ENCODE measurements around the gene PANX1. TPM values are rescaled to one million over a fixed set of nuclear protein-coding genes. Genes with fewer than 3 reads are reported as not detected.

Gene PANX1
- total RNA-seq, 1 experiment from 2014 or later, result 22.9 TPM

DNA sequence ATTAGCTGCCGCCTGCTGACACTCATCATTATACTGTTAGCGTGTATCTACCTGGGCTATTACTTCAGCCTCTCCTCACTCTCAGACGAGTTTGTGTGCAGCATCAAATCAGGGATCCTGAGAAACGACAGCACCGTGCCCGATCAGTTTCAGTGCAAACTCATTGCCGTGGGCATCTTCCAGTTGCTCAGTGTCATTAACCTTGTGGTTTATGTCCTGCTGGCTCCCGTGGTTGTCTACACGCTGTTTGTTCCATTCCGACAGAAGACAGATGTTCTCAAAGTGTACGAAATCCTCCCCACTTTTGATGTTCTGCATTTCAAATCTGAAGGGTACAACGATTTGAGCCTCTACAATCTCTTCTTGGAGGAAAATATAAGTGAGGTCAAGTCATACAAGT is 51.1 kb downstream of the PANX1 start:
- DNase-seq (ENCODE audit: low spot score) (no peak), ATAC-seq (no peak)
- no peaks in the 10 kb centered on the region for H3K27me3 Mint-ChIP-seq (ENCODE audit: low read depth)
- H3K9me3 Mint-ChIP-seq, result no peaks in the 10 kb centered on the region
- H3K27ac Mint-ChIP-seq, result no peak overlapping the region
- POLR2A ChIA-PET, result no interaction called here
- peaks cover 27% of the 10 kb centered on the region for H3K36me3 Mint-ChIP-seq
- CTCF ChIA-PET, result interaction anchor here (1.6 kb wide), 1 partner anchor 258 kb away, joined by 4 read pairs; no protein-coding TSS in a partner anchor
- TF ChIP-seq RELA (CRISPR knock-in tag; IDR thresholded peaks at IDR 0.05; ENCODE audit: borderline replicate concordance) (no peak), NR2C2 (CRISPR knock-in tag; IDR thresholded peaks at IDR 0.05) (no peak), FOXK1 (CRISPR knock-in tag; IDR thresholded peaks at IDR 0.05) (no peak), MLX (CRISPR knock-in tag; IDR thresholded peaks at IDR 0.05) (no peak)
- TF ChIP-seq, protein P1, sequence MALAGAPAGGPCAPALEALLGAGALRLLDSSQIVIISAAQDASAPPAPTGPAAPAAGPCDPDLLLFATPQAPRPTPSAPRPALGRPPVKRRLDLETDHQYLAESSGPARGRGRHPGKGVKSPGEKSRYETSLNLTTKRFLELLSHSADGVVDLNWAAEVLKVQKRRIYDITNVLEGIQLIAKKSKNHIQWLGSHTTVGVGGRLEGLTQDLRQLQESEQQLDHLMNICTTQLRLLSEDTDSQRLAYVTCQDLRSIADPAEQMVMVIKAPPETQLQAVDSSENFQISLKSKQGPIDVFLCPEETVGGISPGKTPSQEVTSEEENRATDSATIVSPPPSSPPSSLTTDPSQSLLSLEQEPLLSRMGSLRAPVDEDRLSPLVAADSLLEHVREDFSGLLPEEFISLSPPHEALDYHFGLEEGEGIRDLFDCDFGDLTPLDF (CRISPR knock-in tag; IDR thresholded peaks at IDR 0.05), result no peak
- TF ChIP-seq, protein P2, sequence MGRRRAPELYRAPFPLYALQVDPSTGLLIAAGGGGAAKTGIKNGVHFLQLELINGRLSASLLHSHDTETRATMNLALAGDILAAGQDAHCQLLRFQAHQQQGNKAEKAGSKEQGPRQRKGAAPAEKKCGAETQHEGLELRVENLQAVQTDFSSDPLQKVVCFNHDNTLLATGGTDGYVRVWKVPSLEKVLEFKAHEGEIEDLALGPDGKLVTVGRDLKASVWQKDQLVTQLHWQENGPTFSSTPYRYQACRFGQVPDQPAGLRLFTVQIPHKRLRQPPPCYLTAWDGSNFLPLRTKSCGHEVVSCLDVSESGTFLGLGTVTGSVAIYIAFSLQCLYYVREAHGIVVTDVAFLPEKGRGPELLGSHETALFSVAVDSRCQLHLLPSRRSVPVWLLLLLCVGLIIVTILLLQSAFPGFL (CRISPR knock-in tag; IDR thresholded peaks at IDR 0.05; ENCODE audit: borderline replicate concordance), result no peak
- peaks cover 12% of the 10 kb centered on the region for H3K4me1 Mint-ChIP-seq
- no peak overlapping the region for H3K4me3 Mint-ChIP-seq

DNA sequence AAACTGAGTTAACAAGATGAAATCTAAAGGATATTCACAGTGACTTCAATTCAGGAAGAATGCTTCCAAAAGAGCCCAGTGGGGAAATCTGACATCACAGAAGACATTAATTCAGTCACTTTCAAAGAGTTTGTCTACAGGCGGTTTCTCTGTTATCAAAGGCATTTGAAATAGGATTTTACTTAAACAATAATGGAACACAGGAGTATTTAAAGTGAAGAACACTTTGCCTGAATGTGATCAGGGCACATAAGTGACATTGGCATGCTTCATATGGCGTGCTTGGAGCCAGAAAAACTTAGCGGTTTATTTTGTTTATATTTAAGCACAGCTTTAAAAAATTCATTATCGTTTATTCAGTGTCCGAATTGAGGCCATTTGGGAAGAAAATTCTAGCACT is 52.9 kb downstream of the PANX1 start:
- no peaks in the 10 kb centered on the region for H3K9me3 Mint-ChIP-seq
- no peak overlapping the region for H3K27ac Mint-ChIP-seq
- TF ChIP-seq MYBL2 (CRISPR knock-in tag; IDR thresholded peaks at IDR 0.05) (no peak), SOX15 (CRISPR knock-in tag; IDR thresholded peaks at IDR 0.05) (no peak), MXD4 (CRISPR knock-in tag; IDR thresholded peaks at IDR 0.05; ENCODE audit: borderline replicate concordance) (no peak), IRF2 (CRISPR knock-in tag; IDR thresholded peaks at IDR 0.05; ENCODE audit: borderline replicate concordance, low read depth) (no peak)
- TF ChIP-seq, protein P3, sequence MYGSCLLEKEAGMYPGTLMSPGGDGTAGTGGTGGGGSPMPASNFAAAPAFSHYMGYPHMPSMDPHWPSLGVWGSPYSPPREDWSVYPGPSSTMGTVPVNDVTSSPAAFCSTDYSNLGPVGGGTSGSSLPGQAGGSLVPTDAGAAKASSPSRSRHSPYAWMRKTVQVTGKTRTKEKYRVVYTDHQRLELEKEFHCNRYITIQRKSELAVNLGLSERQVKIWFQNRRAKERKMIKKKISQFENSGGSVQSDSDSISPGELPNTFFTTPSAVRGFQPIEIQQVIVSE (CRISPR knock-in tag; IDR thresholded peaks at IDR 0.05; ENCODE audit: borderline replicate concordance), result no peak
- H3K36me3 Mint-ChIP-seq, result peaks cover 36% of the 10 kb centered on the region
- ATAC-seq (no peak), DNase-seq (ENCODE audit: low spot score) (no peak)
- H3K27me3 Mint-ChIP-seq (ENCODE audit: low read depth), result no peaks in the 10 kb centered on the region
- H3K4me3 Mint-ChIP-seq, result no peak overlapping the region
- ChIA-PET CTCF (interaction anchor here (3.8 kb wide), 1 partner anchor 56 kb away, joined by 30 read pairs; no protein-coding TSS in a partner anchor), POLR2A (no interaction called here)
- H3K4me1 Mint-ChIP-seq, result peaks cover 11% of the 10 kb centered on the region

DNA sequence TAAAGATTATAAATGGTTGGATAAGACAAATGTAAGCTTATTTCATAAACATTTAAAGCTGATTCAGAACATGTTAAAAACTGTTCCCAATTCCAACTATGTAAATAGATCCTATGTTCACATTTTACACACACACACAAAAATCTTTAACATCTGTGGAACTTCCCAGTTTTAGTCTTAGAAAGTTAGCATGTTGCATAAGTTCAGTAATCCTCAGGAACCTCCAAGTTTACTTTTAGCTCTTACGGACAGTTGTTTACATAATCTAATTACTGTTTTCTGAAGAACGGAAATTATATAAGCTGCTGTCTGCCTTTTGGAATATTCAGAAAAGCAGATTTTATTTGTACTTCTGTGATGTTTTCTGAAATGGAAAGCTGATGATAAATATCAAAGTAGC is 53.3 kb downstream of the PANX1 start:
- no peak overlapping the region for H3K4me3 Mint-ChIP-seq
- no peaks in the 10 kb centered on the region for H3K27me3 Mint-ChIP-seq (ENCODE audit: low read depth)
- ATAC-seq (no peak), DNase-seq (ENCODE audit: low spot score) (no peak)
- H3K4me1 Mint-ChIP-seq, result peaks cover 15% of the 10 kb centered on the region
- H3K36me3 Mint-ChIP-seq, result peaks cover 34% of the 10 kb centered on the region
- H3K9me3 Mint-ChIP-seq, result no peaks in the 10 kb centered on the region
- H3K27ac Mint-ChIP-seq, result no peak overlapping the region
- POLR2A ChIA-PET, result no interaction called here
- CTCF ChIA-PET, result interaction anchor here (3.1 to 3.8 kb wide), 2 partner anchors 56 to 286 kb away, joined by 30 to 31 read pairs; no protein-coding TSS in a partner anchor
- TF ChIP-seq, protein P4, sequence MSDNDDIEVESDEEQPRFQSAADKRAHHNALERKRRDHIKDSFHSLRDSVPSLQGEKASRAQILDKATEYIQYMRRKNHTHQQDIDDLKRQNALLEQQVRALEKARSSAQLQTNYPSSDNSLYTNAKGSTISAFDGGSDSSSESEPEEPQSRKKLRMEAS (CRISPR knock-in tag; IDR thresholded peaks at IDR 0.05), result no peak
- TF ChIP-seq, protein P5, sequence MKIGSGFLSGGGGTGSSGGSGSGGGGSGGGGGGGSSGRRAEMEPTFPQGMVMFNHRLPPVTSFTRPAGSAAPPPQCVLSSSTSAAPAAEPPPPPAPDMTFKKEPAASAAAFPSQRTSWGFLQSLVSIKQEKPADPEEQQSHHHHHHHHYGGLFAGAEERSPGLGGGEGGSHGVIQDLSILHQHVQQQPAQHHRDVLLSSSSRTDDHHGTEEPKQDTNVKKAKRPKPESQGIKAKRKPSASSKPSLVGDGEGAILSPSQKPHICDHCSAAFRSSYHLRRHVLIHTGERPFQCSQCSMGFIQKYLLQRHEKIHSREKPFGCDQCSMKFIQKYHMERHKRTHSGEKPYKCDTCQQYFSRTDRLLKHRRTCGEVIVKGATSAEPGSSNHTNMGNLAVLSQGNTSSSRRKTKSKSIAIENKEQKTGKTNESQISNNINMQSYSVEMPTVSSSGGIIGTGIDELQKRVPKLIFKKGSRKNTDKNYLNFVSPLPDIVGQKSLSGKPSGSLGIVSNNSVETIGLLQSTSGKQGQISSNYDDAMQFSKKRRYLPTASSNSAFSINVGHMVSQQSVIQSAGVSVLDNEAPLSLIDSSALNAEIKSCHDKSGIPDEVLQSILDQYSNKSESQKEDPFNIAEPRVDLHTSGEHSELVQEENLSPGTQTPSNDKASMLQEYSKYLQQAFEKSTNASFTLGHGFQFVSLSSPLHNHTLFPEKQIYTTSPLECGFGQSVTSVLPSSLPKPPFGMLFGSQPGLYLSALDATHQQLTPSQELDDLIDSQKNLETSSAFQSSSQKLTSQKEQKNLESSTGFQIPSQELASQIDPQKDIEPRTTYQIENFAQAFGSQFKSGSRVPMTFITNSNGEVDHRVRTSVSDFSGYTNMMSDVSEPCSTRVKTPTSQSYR (CRISPR knock-in tag; IDR thresholded peaks at IDR 0.05), result no peak
- no peak for TF ChIP-seq JUN (CRISPR knock-in tag; IDR thresholded peaks at IDR 0.05)
- TF ChIP-seq ZNF396 (CRISPR knock-in tag; IDR thresholded peaks at IDR 0.05; ENCODE audit: borderline replicate concordance), result no peak
- TF ChIP-seq GABPB1 (CRISPR knock-in tag; IDR thresholded peaks at IDR 0.05), result no peak
- no peak for TF ChIP-seq ZNF416 (CRISPR knock-in tag; IDR thresholded peaks at IDR 0.05)
- no peak for TF ChIP-seq NFATC4 (CRISPR knock-in tag; IDR thresholded peaks at IDR 0.05)
- TF ChIP-seq, protein P6, sequence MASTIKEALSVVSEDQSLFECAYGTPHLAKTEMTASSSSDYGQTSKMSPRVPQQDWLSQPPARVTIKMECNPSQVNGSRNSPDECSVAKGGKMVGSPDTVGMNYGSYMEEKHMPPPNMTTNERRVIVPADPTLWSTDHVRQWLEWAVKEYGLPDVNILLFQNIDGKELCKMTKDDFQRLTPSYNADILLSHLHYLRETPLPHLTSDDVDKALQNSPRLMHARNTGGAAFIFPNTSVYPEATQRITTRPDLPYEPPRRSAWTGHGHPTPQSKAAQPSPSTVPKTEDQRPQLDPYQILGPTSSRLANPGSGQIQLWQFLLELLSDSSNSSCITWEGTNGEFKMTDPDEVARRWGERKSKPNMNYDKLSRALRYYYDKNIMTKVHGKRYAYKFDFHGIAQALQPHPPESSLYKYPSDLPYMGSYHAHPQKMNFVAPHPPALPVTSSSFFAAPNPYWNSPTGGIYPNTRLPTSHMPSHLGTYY (CRISPR knock-in tag; IDR thresholded peaks at IDR 0.05), result no peak
- TF ChIP-seq E2F4 (CRISPR knock-in tag; IDR thresholded peaks at IDR 0.05; ENCODE audit: borderline replicate concordance, low read depth), result no peak

Measured in WTC11 (cell line).